Neural cell (in vitro differentiated cells): ENCODE data around the gene GNL3L. TPM values are rescaled to one million over a fixed set of nuclear protein-coding genes. Genes with fewer than 3 reads are reported as not detected.
"Not testable (repeated sequence)": the region's sequence is repeated elsewhere in the genome, so short reads cannot be mapped to it uniquely, and the experiment has no call there.

Experiments used
- H2AFZ ChIP-seq: fragments of 200-600, 300-800 bp; sonication (generic), shearing (Covaris generic); 2 replicates; pipeline ENCODE4 v1.6.0; 2014; ENCODE audit warnings: low read depth, mild to moderate bottlenecking, antibody characterized with exemption, low read length, moderate library complexity
- H3F3A ChIP-seq: fragments of 200-600 bp; shearing (Covaris generic); 2 replicates; pipeline ENCODE4 v1.6.1; 2016; ENCODE audit warnings: mild to moderate bottlenecking, moderate library complexity, mixed read lengths, antibody characterized with exemption, low read length; ENCODE audit not compliant: insufficient read depth, poor library complexity, severe bottlenecking
- H3K27ac ChIP-seq: fragments of 200-600, 300-800 bp; sonication (generic), shearing (Covaris generic); 2 replicates; pipeline ENCODE4 v1.5.1; 2014; ENCODE audit warnings: mild to moderate bottlenecking, low read length, moderate library complexity
- H3K27me3 ChIP-seq: fragments of 300-800, 200-600 bp; sonication (generic), shearing (Covaris generic); 2 replicates; pipeline ENCODE4 v1.6.0; 2014; ENCODE audit warnings: mild to moderate bottlenecking, low read depth, low read length, moderate library complexity; ENCODE audit not compliant: insufficient read depth
- H3K36me3 ChIP-seq: fragments of 300-800, 200-600 bp; sonication (generic), shearing (Covaris generic); 2 replicates; pipeline ENCODE4 v1.5.1; 2014; ENCODE audit warnings: mild to moderate bottlenecking, antibody characterized with exemption, low read length, moderate library complexity; ENCODE audit not compliant: insufficient read depth
- H3K4me2 ChIP-seq: fragments of 300-800, 200-600 bp; sonication (generic), shearing (Covaris generic); 2 replicates; pipeline ENCODE4 v1.6.0; 2014; ENCODE audit warnings: mild to moderate bottlenecking, low read length
- H3K4me3 ChIP-seq: fragments of 300-800, 200-600 bp; sonication (generic), shearing (Covaris generic); 2 replicates; pipeline ENCODE4 v1.5.1; 2014; ENCODE audit warnings: mild to moderate bottlenecking, low read length, moderate library complexity
- H3K79me2 ChIP-seq: fragments of 200-600 bp; shearing (Covaris generic); replicated peaks from 2 replicates; pipeline ENCODE4 v1.6.0; 2014; ENCODE audit warnings: mild to moderate bottlenecking, low read length, moderate library complexity; ENCODE audit not compliant: insufficient read depth
- H3K9ac ChIP-seq: fragments of 300-800, 200-600 bp; sonication (generic), shearing (Covaris generic); 2 replicates; pipeline ENCODE4 v1.6.1; 2016; ENCODE audit warnings: mild to moderate bottlenecking, low read length, mixed read lengths
- H3K9me2 ChIP-seq: fragments of 200-600 bp; shearing (Covaris generic); 2 replicates; pipeline ENCODE4 v1.6.1; 2016; ENCODE audit warnings: mild to moderate bottlenecking, low read length, mixed read lengths; ENCODE audit not compliant: insufficient read depth
- H3K9me3 ChIP-seq: fragments of 200-600, 300-800 bp; sonication (generic), shearing (Covaris generic); 2 replicates; pipeline ENCODE4 v1.6.1; 2016; ENCODE audit warnings: mild to moderate bottlenecking, mixed run types, low read length, moderate library complexity, mixed read lengths
- H4K20me1 ChIP-seq: fragments of 200-600 bp; shearing (Covaris generic); 2 replicates; pipeline ENCODE4 v1.6.1; 2016; ENCODE audit warnings: mild to moderate bottlenecking, mixed run types; ENCODE audit not compliant: insufficient read depth
- CTCF ChIP-seq: fragments of 450-650 bp; IDR thresholded peaks from 2 replicates; pipeline ENCODE4 v1.5.1; 2014; ENCODE audit warnings: antibody characterized with exemption, mild to moderate bottlenecking, moderate library complexity; ENCODE audit not compliant: poor library complexity, severe bottlenecking
- EP300 ChIP-seq: fragments of 450-650 bp; conservative IDR thresholded peaks from 2 replicates; pipeline ENCODE4 v1.6.1; 2014; ENCODE audit warnings: antibody characterized with exemption, mild to moderate bottlenecking, moderate library complexity; ENCODE audit not compliant: poor library complexity, severe bottlenecking
- EZH2 ChIP-seq: fragments of 200-600, 300-800 bp; shearing (Covaris generic), sonication (generic); IDR thresholded peaks from 2 replicates; pipeline ENCODE4 v1.6.1; 2014; ENCODE audit warnings: antibody characterized with exemption, low read length, borderline replicate concordance, mild to moderate bottlenecking; ENCODE audit not compliant: insufficient read depth, poor library complexity, severe bottlenecking
- MXI1 ChIP-seq: fragments of 450-650 bp; conservative IDR thresholded peaks from 2 replicates; pipeline ENCODE4 v1.6.1; 2014; ENCODE audit warnings: antibody characterized with exemption, mild to moderate bottlenecking; ENCODE audit not compliant: poor library complexity, severe bottlenecking
- POLR2AphosphoS5 ChIP-seq: IDR thresholded peaks from 2 replicates; pipeline ENCODE4 v1.6.1; 2012
- RAD21 ChIP-seq: fragments of 450-650 bp; conservative IDR thresholded peaks from 2 replicates; pipeline ENCODE4 v1.6.1; 2014; ENCODE audit warnings: antibody characterized with exemption, mild to moderate bottlenecking, moderate library complexity
- REST ChIP-seq: IDR thresholded peaks from 2 replicates; pipeline ENCODE4 v1.6.1; 2012; ENCODE audit warnings: borderline replicate concordance
- SMC3 ChIP-seq: fragments of 450-650 bp; conservative IDR thresholded peaks from 2 replicates; pipeline ENCODE4 v1.6.1; 2014; ENCODE audit warnings: antibody characterized with exemption, mild to moderate bottlenecking, moderate library complexity; ENCODE audit not compliant: poor library complexity
- polyA plus RNA-seq: library from polyadenylated mRNA; depleted of rRNA; stranded (reverse); fragments of >200 nt; gene quantifications from 2 replicates; pipeline ENCODE4 v1.2.3, GENCODE V29; 2014

GNL3L gene
- polyA plus RNA-seq, 1 donor from 2014 or later, result 6.6 TPM

- Histone ChIP-seq H3K9me3 (no peaks in the 10 kb centered on the region), H3F3A (no peaks in the 10 kb centered on the region), H3K27me3 (no peaks in the 10 kb centered on the region), H3K79me2 (no peaks in the 10 kb centered on the region), H3K4me3 (no peak overlapping the region), H3K36me3 (no peaks in the 10 kb centered on the region), H4K20me1 (no peaks in the 10 kb centered on the region), H3K4me2 (no peak overlapping the region), H3K9ac (no peak overlapping the region), H3K27ac (no peak overlapping the region), H3K9me2 (no peaks in the 10 kb centered on the region), H2AFZ (no peak overlapping the region)
- TF ChIP-seq RAD21 (no peak), SMC3 (no peak), CTCF (no peak), REST (no peak), POLR2AphosphoS5 (no peak), MXI1 (no peak), EP300 (no peak), EZH2 (no peak)
Observed at GRCh38 chrX:54484666-54485065, 45.4 kb upstream of the GNL3L start.

DNA sequence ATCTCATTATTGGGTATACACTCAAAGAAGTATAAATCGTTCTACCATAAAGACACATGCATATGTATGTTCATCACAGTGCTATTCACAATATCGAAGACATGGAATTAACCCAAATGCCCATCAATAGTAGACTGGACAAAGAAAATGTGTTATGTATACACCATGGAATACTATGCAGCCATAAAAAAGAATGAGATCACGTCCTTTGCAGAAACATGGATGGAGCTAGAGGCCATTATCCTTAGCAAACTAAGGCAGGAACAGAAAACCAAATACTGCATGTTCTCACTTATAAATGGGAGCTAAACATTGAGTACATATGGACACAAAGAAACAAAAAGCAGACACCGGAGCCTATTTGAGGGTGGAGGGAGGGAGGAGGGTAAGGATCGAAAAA, 40.2 kb upstream of the GNL3L start:
- H3K27ac ChIP-seq, H4K20me1 ChIP-seq, H3K4me3 ChIP-seq, H3K9me2 ChIP-seq, H3K9ac ChIP-seq, H3F3A ChIP-seq, H3K4me2 ChIP-seq, H3K27me3 ChIP-seq, H2AFZ ChIP-seq, H3K36me3 ChIP-seq, H3K9me3 ChIP-seq: not testable (repeated sequence)
- peaks cover 36% of the 10 kb centered on the region for H3K79me2 ChIP-seq

DNA sequence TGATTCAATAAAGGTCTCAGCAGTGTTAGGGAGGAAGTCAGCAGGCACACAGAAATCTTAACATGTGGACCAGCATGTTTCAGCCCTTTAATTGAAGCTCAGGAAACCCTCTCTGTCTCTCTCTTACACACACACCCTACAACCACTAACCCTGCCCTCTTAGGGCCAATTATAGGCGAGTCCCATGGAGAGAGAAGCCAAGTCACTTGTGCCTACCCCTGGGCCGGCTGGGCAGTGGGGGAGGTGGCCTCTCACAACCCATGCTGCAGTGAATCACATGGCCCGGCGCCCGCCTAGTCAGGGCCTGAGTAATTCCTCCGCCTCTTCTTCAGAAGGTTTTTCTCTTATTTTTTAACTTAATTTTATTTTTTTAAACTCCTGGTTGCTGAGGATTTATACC, 37.7 kb upstream of the GNL3L start:
- peaks cover 37% of the 10 kb centered on the region for H3K79me2 ChIP-seq
- H3K9ac ChIP-seq, result no peak overlapping the region
- H3K9me2 ChIP-seq, result no peaks in the 10 kb centered on the region
- H2AFZ ChIP-seq, result no peak overlapping the region
- no peaks in the 10 kb centered on the region for H3K36me3 ChIP-seq
- no peaks in the 10 kb centered on the region for H3K9me3 ChIP-seq
- no peaks in the 10 kb centered on the region for H3F3A ChIP-seq
- TF ChIP-seq CTCF, result no peak
- H3K27ac ChIP-seq, result no peak overlapping the region
- peak overlapping the region; percentile 75 for H3K4me3 ChIP-seq
- H3K4me2 ChIP-seq, result no peak overlapping the region
- H4K20me1 ChIP-seq, result no peaks in the 10 kb centered on the region
- H3K27me3 ChIP-seq, result no peaks in the 10 kb centered on the region
